Liver (tissue), 3 donors: ENCODE results near the gene CPT1A.

Source experiments
- CTCF ChIP-seq: fragments of 150-350 bp; IDR thresholded peaks from 2 replicates; pipeline ENCODE4 v1.5.1; 2017; ENCODE audit warnings: improper control_type of control experiment, low read depth, low read length; ENCODE audit not compliant: missing input control
- GABPA ChIP-seq, 2 donors: IDR thresholded peaks in 1 of 2; conservative IDR thresholded peaks in 1 of 2; 2 replicates each; pipeline ENCODE4 v1.6.1; 2016; ENCODE audit warnings: antibody characterized with exemption in 2 of 2, mild to moderate bottlenecking in 1 of 2, moderate library complexity in 1 of 2
- JUND ChIP-seq, 2 donors: IDR thresholded peaks; 2 replicates each; pipeline ENCODE4 v1.6.1; 2016; ENCODE audit warnings: antibody characterized with exemption in 2 of 2
- MAX ChIP-seq: IDR thresholded peaks from 2 replicates; pipeline ENCODE4 v1.6.1; 2016; ENCODE audit warnings: antibody characterized with exemption
- REST ChIP-seq: IDR thresholded peaks from 2 replicates; pipeline ENCODE4 v1.6.1; 2016; ENCODE audit warnings: antibody characterized with exemption, mild to moderate bottlenecking
- RXRA ChIP-seq, 2 donors: IDR thresholded peaks; 2 replicates each; pipeline ENCODE4 v1.6.1; 2017 to 2018; ENCODE audit warnings: antibody characterized with exemption in 2 of 2, mild to moderate bottlenecking in 1 of 2
- ZBTB33 ChIP-seq: IDR thresholded peaks from 2 replicates; pipeline ENCODE4 v1.6.1; 2016; ENCODE audit warnings: antibody characterized with exemption
- donor health status: healthy.
- donor health status: healthy.

GRCh38 chr11:68776442-68777235 lies 65.1 kb downstream of the CPT1A start:
- TF ChIP-seq REST (no peak), GABPA (IDR thresholded peaks at IDR 0.05 in 1 of 2, conservative IDR thresholded peaks at IDR 0.05 in 1 of 2) (no peak), CTCF (no peak), ZBTB33 (no peak), MAX (no peak), JUND (IDR thresholded peaks at IDR 0.05) (no peak), RXRA (IDR thresholded peaks at IDR 0.05) (no peak)
